BLaER1 (cell line): Measurements from ENCODE around the gene HOXC9.

Experiments
- H3K27ac ChIP-seq: shearing (Covaris generic); formaldehyde crosslinking; 2 replicates; pipeline ENCODE4 v1.8.1; 2022
- H3K27me3 ChIP-seq: shearing (Covaris generic); formaldehyde crosslinking; 2 replicates; pipeline ENCODE4 v1.8.1; 2022
- H3K36me3 ChIP-seq: shearing (Covaris generic); formaldehyde crosslinking; 2 replicates; pipeline ENCODE4 v1.8.1; 2022
- H3K4me1 ChIP-seq: shearing (Covaris generic); formaldehyde crosslinking; 2 replicates; pipeline ENCODE4 v1.8.1; 2022
- H3K4me2 ChIP-seq: shearing (Covaris generic); formaldehyde crosslinking; 2 replicates; pipeline ENCODE4 v1.8.1; 2022
- H3K4me3 ChIP-seq: shearing (Covaris generic); formaldehyde crosslinking; 2 replicates; pipeline ENCODE4 v1.8.1; 2022
- H3K9ac ChIP-seq: shearing (Covaris generic); formaldehyde crosslinking; 2 replicates; pipeline ENCODE4 v1.8.1; 2022
- H3K9me3 ChIP-seq: shearing (Covaris generic); formaldehyde crosslinking; 2 replicates; pipeline ENCODE4 v1.8.1; 2022
- H4K20me1 ChIP-seq: shearing (Covaris generic); formaldehyde crosslinking; 2 replicates; pipeline ENCODE4 v1.8.1; 2022
- Cebpa-rat ChIP-seq: shearing (Covaris generic); IDR thresholded peaks from 2 replicates; pipeline ENCODE4 v1.8.1; 2022

Gene HOXC9

DNA sequence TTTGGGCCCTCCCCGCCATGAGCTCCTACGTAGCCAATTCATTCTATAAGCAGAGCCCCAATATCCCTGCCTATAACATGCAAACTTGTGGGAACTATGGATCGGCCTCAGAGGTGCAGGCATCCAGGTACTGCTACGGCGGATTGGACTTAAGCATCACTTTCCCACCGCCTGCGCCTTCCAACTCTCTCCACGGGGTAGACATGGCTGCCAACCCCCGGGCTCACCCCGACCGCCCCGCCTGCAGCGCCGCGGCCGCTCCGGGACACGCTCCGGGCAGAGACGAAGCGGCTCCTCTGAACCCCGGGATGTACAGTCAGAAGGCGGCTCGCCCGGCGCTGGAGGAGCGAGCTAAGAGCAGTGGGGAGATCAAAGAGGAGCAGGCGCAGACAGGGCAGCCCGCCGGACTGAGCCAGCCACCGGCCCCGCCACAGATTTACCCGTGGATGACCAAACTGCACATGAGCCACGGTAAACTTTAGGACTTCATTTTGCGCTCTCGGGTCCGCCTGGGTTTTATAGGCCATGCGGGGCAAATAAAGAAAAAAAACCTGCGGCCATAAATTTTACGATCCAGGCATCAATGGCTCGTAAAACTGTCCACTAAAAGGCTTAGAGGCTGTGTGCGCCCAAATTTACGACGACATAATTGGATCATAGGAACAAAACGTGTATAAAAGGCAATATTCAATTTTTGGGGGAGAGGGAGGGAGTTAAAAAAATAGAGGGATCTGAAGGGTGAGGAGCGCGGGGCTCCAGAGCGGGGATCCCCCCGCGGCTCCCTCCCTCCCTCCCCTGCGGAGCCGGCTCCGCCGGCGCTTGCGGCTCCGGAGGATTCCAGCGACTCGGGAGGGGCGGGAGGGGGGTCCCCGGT is 33.4 kb downstream of the HOXC9 start:
- H3K9ac ChIP-seq, result no peak overlapping the region
- peaks cover 27% of the 10 kb centered on the region for H3K9me3 ChIP-seq
- H3K27ac ChIP-seq, result no peak overlapping the region
- peaks cover 100% of the 10 kb centered on the region for H3K27me3 ChIP-seq
- peaks cover 90% of the 10 kb centered on the region for H4K20me1 ChIP-seq
- peak overlapping the region; percentile 38; the same call in 1 of the 2 replicates for H3K4me3 ChIP-seq
- TF ChIP-seq Cebpa-rat, result no peak
- no peak overlapping the region for H3K4me2 ChIP-seq
- H3K36me3 ChIP-seq, result no peaks in the 10 kb centered on the region
- peaks cover 10% of the 10 kb centered on the region for H3K4me1 ChIP-seq

DNA sequence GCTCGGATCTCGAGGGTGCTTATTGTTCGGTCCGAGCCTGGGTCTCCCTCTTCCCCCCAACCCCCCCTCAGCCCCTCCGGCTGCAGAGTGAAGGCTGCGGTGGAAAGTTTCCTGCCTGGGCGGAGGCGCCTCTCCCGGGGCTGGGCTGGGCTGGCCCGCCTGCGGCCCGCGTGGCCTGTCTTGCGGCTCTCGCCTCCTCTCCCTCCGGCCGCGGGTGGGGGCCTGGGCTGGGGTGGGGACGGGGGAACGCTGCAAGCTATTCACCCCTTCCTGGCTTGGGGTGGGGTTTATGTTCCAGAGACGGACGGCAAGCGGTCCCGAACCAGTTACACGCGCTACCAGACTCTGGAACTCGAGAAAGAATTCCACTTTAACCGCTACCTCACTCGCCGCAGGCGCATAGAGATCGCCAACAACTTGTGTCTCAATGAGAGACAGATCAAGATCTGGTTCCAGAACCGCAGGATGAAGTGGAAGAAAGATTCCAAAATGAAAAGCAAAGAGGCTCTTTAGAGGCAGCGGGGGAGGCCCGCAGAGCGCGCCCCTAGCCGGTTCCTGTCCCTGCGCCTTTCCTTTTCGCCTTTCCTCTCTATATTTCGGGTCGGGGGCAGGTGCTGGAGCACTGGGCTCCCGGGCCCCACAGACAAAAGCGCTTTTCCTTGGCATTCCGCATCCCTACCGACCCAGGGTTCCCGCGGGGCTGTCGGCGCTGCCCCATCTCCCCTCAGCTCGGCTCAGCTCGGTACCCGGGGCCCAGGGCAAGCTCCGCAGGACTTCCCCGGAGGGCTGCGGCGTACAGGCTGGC is 34.2 kb downstream of the HOXC9 start:
- no peaks in the 10 kb centered on the region for H3K36me3 ChIP-seq
- no peak overlapping the region for H3K4me3 ChIP-seq
- peaks cover 27% of the 10 kb centered on the region for H3K9me3 ChIP-seq
- no peak for TF ChIP-seq Cebpa-rat
- H3K4me1 ChIP-seq, result peaks cover 10% of the 10 kb centered on the region
- H3K9ac ChIP-seq, result no peak overlapping the region
- H3K4me2 ChIP-seq, result no peak overlapping the region
- peaks cover 100% of the 10 kb centered on the region for H3K27me3 ChIP-seq
- peaks cover 91% of the 10 kb centered on the region for H4K20me1 ChIP-seq
- H3K27ac ChIP-seq, result no peak overlapping the region

DNA sequence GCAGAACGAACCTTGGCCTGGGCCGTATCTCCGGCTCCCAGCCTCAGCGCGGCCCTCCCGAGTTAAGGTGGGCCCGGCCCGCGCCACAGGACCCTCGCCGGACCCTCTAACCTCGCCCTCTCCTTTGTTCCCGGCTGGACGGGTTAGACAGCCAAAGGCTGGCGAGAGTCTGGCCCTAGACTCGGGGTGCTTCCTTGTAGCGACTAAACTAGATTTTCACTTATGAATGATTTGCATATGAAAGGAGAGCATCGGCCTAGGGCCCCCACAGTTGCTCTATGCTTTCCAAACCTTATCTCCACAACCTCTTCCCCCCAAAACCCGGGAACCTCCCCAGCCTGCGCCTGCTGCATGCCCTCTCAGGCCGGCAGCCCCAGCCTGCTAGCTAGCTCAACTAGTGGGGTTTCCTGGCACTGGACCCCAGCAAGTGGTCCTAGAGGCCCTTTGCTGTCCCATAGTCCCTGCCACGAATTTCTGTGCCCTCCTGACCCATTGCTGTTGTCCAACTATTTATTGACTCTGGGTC is 34.9 kb downstream of the HOXC9 start:
- TF ChIP-seq Cebpa-rat, result no peak
- peaks cover 100% of the 10 kb centered on the region for H3K27me3 ChIP-seq
- no peak overlapping the region for H3K9ac ChIP-seq
- H3K36me3 ChIP-seq, result no peaks in the 10 kb centered on the region
- peaks cover 92% of the 10 kb centered on the region for H4K20me1 ChIP-seq
- no peak overlapping the region for H3K27ac ChIP-seq
- H3K4me2 ChIP-seq, result no peak overlapping the region
- peaks cover 10% of the 10 kb centered on the region for H3K4me1 ChIP-seq
- H3K4me3 ChIP-seq, result no peak overlapping the region
- peaks cover 27% of the 10 kb centered on the region for H3K9me3 ChIP-seq

DNA sequence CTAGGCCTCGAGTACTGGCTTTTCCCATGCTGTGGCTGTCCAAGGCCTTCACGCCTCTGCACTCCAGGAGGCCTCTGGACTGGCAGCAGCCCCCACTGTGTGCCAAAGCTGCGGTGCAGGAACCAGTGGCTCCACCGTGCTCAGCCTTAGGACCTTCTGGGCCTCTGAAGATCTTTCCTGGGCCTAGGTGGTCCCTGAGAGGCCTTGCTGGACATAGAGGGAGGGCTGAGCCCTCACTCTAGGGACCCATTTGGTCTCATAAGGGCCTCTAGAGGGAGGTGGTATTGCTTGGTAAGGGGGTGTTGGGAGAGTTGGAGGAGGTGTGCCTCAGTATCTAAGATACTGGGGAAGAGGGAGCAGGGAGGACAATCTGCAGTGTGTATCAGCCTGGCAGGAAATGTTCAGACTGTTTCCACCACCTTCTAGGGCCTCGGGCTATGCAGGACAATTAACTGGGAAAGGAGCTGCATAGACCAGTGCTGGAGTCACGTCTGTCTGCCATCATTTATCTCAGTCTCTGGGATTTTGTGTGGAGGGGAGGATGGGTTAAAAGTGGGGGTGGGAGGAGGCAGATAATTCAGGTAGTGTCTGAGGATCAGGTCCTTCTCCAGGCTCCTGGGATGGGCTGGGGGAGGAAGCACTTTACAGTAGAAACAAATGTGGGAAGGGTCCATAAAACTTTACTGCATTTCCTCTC is 35.8 kb downstream of the HOXC9 start:
- H3K4me2 ChIP-seq, result no peak overlapping the region
- H3K27me3 ChIP-seq, result peaks cover 100% of the 10 kb centered on the region
- H3K9ac ChIP-seq, result no peak overlapping the region
- H3K4me1 ChIP-seq, result peaks cover 10% of the 10 kb centered on the region
- no peaks in the 10 kb centered on the region for H3K36me3 ChIP-seq
- H4K20me1 ChIP-seq, result peaks cover 88% of the 10 kb centered on the region
- TF ChIP-seq Cebpa-rat, result no peak
- H3K9me3 ChIP-seq, result peaks cover 32% of the 10 kb centered on the region
- H3K4me3 ChIP-seq, result no peak overlapping the region
- no peak overlapping the region for H3K27ac ChIP-seq

DNA sequence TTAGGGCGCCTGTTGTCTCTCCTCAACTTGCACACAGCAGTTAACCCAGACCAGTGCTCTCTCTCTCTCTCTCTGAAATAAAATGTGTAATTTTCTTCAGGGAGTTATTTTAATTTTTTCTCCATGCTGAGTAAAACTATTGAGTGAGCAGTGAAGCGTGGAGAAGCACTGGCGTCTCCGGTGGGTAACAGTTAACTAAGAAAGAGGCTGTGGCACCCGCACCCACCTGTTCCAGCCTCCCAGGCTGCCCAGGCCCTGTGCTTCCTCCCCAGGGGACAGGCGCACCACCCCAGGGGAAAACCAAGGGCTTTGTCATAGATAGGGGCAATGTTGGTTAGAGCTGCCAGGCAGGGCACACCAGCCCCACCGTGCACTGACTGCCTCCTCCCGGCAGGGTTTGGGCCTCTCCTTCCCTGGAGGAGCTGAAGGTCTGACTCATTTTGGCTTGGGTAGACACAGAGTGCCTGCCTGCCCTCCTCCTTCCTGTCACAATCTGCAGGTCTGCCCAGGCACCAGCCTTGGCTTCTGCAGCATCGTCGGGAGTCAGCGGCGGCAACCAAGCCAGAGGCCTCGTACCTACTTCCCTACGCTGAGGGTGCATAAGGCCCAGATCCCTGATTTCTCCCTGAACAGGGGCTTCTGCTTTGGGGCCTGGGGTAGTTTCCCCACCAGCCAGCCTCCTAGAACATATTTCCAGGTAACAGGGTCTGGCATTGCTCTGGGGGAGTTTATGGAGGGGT is 36.8 kb downstream of the HOXC9 start:
- Histone ChIP-seq H4K20me1 (peaks cover 88% of the 10 kb centered on the region), H3K9ac (no peak overlapping the region), H3K27ac (no peak overlapping the region), H3K27me3 (peaks cover 100% of the 10 kb centered on the region), H3K4me1 (peaks cover 10% of the 10 kb centered on the region), H3K4me3 (peak overlapping the region; percentile 3; the same call in 1 of the 2 replicates), H3K36me3 (no peaks in the 10 kb centered on the region), H3K4me2 (peak overlapping the region; percentile 53), H3K9me3 (peaks cover 24% of the 10 kb centered on the region)
- no peak for TF ChIP-seq Cebpa-rat

GRCh38 chr12:54037360-54038283 is 37.7 kb downstream of the HOXC9 start:
- H4K20me1 ChIP-seq, result peaks cover 86% of the 10 kb centered on the region
- H3K36me3 ChIP-seq, result no peaks in the 10 kb centered on the region
- no peak overlapping the region for H3K9ac ChIP-seq
- H3K9me3 ChIP-seq, result peaks cover 15% of the 10 kb centered on the region
- H3K27ac ChIP-seq, result no peak overlapping the region
- peak overlapping the region; percentile 53 for H3K4me2 ChIP-seq
- TF ChIP-seq Cebpa-rat, result no peak
- H3K27me3 ChIP-seq, result peaks cover 100% of the 10 kb centered on the region
- no peak overlapping the region for H3K4me3 ChIP-seq
- peaks cover 10% of the 10 kb centered on the region for H3K4me1 ChIP-seq

DNA sequence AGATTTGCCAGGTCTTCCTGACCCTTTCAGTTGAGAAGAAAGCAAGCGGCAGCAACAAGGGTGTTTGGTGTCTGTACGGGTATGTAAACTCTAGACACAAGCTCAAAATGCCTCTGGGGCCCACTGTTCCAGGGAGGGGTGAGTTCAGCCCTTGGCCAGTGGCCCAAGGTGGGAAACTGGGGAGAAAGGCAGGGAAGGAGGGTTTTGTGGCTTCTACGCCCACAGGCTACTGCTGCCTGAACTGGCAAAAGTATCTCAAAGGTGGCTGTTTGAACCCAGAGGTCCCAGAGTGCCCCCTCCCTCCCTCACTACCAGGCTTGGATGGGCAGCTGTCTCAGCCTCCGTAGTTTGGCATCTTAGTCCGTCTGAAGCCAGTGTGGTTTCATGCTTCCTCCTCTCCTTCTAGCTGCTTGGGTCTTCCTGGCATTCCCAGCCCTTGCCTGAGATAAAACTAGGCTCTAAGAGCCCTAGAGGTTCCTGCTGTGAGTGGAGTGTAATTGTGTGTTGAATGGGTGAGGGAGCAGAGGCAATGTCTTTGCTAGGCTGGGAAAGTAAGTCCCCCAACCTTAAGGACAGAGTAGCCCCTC is 38.4 kb downstream of the HOXC9 start:
- Histone ChIP-seq H4K20me1 (peaks cover 79% of the 10 kb centered on the region), H3K9me3 (peaks cover 8% of the 10 kb centered on the region), H3K4me2 (no peak overlapping the region), H3K4me3 (no peak overlapping the region), H3K27me3 (peaks cover 100% of the 10 kb centered on the region), H3K27ac (no peak overlapping the region), H3K9ac (no peak overlapping the region), H3K4me1 (peaks cover 10% of the 10 kb centered on the region), H3K36me3 (no peaks in the 10 kb centered on the region)
- TF ChIP-seq Cebpa-rat, result no peak

DNA sequence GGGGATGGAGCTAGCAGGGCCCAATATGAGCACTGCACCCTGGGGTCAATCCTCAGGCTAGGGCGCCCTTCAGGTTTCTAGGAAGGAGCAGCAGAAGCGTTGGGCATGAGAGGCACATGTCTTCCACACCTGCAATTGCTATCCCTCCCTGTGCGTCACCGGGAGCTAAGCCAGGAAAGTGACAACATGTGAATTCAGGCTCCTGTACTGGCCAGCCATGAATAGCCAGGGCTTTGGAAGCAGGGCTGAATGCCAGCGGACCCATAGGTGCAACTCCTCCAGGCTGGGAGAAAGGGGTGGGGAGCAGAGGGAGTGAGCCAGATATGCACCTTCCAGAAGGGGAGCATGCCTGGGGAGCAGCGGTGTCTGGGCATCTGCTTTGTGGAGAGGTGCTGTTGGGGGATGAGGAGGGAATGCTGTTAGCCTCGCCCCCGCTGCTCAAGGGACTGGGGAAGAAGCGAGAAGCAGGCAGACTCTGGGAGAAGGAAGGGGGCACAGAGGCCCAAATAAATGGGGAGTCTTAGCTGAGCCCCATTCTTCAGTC is 39.0 kb downstream of the HOXC9 start:
- H3K9me3 ChIP-seq, result peaks cover 5% of the 10 kb centered on the region; the same call in 1 of the 2 replicates
- TF ChIP-seq Cebpa-rat, result no peak
- H3K4me2 ChIP-seq, result no peak overlapping the region
- H3K27me3 ChIP-seq, result peaks cover 100% of the 10 kb centered on the region
- H3K9ac ChIP-seq, result no peak overlapping the region
- peaks cover 81% of the 10 kb centered on the region for H4K20me1 ChIP-seq
- H3K36me3 ChIP-seq, result no peaks in the 10 kb centered on the region
- no peak overlapping the region for H3K4me3 ChIP-seq
- peaks cover 10% of the 10 kb centered on the region for H3K4me1 ChIP-seq
- no peak overlapping the region for H3K27ac ChIP-seq
